WTC11 (cell line): ENCODE results near the gene PDGFRB.

ENCODE experiments used
- IRF1 ChIP-seq: sonication (generic); formaldehyde crosslinking; IDR thresholded peaks from 2 replicates; pipeline ENCODE4 v1.8.0; 2023; ENCODE audit warnings: missing genetic modification reagents
- JAZF1 ChIP-seq: fragments of 250-450 bp; sonication (Bioruptor Pico); IDR thresholded peaks from 2 replicates; pipeline ENCODE4 v1.9.0; 2021; ENCODE audit warnings: moderate library complexity, mild to moderate bottlenecking, inconsistent platforms
- TF ChIP-seq, protein P1 (sequence below): fragments of 200-600 bp; IDR thresholded peaks from 2 replicates; pipeline ENCODE4 v1.8.0; 2022; ENCODE audit warnings: antibody characterized with exemption

- TF ChIP-seq, protein P1, sequence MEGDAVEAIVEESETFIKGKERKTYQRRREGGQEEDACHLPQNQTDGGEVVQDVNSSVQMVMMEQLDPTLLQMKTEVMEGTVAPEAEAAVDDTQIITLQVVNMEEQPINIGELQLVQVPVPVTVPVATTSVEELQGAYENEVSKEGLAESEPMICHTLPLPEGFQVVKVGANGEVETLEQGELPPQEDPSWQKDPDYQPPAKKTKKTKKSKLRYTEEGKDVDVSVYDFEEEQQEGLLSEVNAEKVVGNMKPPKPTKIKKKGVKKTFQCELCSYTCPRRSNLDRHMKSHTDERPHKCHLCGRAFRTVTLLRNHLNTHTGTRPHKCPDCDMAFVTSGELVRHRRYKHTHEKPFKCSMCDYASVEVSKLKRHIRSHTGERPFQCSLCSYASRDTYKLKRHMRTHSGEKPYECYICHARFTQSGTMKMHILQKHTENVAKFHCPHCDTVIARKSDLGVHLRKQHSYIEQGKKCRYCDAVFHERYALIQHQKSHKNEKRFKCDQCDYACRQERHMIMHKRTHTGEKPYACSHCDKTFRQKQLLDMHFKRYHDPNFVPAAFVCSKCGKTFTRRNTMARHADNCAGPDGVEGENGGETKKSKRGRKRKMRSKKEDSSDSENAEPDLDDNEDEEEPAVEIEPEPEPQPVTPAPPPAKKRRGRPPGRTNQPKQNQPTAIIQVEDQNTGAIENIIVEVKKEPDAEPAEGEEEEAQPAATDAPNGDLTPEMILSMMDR: no peak
- TF ChIP-seq JAZF1 (CRISPR knock-in tag): no peak
- no peak for TF ChIP-seq IRF1 (CRISPR knock-in tag)
These were observed 4.9 kb upstream of the PDGFRB start for GRCh38 chr5:150160448-150161081.
